Activated CD8-positive, alpha-beta memory T cell treated with anti-CD3 and anti-CD28 coated beads for 48 hours (primary cell): ENCODE data around the gene FLOT2.

Source experiments
- DNase-seq, 3 experiments: peaks; one replicate each; pipeline ENCODE4 v3.0.0-alpha.2; 2020; ENCODE audit warnings: low read depth in 2 of 3, low spot score in 2 of 3

Gene FLOT2

GRCh38 chr17:28875848-28876550, 21.5 kb downstream of the FLOT2 start:
- DNase-seq = no peak

- no peak for DNase-seq
Measured at GRCh38 chr17:28874750-28875149, 22.8 kb downstream of the FLOT2 start.

DNA sequence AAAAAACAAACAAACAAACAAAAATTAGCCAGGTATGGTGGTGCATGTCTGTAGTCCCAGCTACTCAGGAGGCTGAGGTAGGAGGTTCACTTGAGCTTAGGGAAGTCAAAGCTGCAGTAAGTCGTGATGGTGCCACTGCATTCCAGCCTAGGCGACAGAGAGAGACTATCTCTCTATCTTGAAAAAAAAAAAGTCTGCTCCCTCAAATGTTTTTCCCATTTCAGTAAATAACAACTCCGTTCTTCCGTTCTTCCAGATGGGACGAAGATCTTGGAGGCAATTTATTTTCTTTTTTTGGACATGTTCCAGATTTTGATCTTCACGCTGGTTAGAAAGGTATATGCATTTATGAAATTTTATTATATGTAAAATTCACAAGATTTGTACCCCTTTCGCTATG, 23.7 kb downstream of the FLOT2 start:
- DNase-seq = no peak

DNA sequence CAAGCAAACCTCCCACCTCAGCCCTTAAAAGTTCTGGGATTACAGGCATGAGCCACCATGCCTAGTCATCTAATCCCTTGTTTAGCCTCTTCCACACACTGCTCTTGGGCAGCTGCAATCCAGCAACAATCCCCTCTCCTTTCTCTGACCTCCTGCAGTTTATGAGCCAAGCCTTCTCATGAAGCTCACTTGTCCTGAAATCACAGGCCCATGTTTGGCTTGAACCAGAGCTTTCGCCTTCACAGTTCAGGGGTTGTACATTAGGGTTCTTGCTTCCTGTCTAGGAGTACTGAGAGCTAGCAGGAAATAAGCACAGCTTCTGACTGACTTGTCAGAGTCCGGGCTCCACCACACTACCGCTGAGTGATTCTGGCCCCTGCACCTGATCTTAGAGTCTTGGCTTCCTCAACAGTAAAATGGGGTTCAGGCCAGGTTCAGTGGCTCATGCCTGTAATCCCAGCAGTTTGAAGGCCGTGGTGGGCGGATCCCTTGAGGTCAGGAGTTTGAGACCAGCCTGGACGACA, 26.4 kb downstream of the FLOT2 start:
- no peak for DNase-seq

GRCh38 chr17:28867276-28867675, 30.3 kb downstream of the FLOT2 start:
- DNase-seq = no peak

GRCh38 chr17:28865946-28866752, 31.4 kb downstream of the FLOT2 start:
- no peak for DNase-seq

- DNase-seq = no peak
Measured at GRCh38 chr17:28864991-28865849, 32.3 kb downstream of the FLOT2 start.

- DNase-seq = no peak
Measured at GRCh38 chr17:28863953-28864352, 33.6 kb downstream of the FLOT2 start.

- DNase-seq = no peak
Measured at GRCh38 chr17:28862561-28862960, 35.0 kb downstream of the FLOT2 start.

DNA sequence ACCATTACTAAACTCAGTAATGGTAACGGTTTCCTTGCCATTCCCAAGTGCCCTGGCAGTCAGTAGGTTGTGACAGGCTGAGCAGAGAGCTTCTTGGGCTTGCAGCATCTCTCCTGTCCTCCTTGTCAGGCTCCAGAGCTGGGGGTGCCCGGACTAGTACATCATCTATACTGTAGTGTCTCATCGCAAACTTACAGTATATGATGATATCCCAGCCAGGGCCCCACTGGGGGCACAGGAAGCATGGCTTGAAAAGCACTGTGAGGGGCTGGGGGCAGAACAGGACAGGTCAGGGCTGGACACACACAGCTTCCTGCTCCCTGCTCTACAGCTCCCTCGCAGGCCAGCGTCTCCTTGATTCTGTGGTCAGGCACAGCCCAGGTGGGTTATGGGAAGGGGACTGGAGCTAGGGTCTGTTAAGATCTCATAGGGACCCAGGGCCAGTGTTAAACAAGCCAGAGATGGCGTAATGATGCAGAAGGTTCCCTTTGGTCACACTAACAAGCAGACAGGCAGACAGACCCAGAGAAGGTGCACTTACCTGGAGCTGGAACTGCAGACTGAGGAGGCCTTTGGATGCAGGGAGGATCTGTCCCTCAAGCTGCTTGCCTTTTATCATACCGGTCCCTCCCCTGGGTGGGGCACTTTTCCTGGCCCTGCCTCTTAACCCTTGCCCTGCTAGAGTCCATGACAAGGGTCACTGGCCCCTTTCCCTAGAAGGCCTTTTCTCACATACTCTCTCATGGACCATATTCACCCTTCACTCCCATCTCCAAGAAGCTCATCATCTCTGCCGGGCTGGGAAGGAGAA, 35.9 kb downstream of the FLOT2 start:
- no peak for DNase-seq

DNA sequence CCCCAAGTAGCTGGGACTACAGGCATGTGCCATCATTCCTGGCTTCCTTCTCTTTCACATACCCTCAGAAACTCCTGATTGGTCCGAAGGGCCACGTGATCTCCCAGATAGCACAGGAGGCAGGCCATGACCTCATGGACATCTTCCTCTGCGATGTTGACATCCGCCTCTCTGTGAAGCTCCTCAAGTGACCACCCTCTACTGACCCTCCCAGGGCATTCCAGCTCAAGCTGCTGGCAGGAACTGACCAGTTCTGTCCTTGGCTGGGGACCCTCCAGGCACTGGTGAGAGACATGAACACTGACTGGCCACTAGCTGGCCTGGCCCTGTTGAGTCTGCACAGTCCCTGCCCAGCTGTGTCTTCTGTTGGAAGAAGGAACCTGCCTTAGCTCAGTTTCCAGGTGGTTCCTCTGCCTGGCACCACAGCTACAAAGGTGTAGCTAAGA, 37.1 kb downstream of the FLOT2 start:
- no peak for DNase-seq

GRCh38 chr17:28858801-28859355, 38.7 kb downstream of the FLOT2 start:
- no peak for DNase-seq

GRCh38 chr17:28857905-28858800, 39.4 kb downstream of the FLOT2 start:
- no peak for DNase-seq

DNA sequence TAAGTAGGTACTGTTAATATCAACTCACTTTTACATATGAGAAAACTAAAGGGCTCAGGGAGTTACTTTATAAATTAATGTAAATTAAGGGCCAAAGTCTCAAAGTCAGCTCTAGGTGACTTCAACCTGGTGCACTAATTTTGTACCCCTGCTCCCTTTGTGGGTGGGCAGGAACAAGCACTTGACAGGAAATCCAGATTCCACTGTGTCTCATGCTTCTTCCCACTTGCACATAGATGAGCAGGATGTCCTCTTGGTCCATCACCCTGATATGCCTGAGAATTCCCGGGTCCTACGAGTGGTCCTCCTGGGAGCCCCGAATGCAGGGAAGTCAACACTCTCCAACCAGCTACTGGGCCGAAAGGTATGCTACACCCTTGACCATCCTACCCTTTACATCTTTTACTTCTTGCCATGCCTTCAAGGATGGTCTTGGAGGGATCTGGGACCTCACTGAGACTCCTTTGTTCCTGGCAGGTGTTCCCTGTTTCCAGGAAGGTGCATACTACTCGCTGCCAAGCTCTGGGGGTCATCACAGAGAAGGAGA, 41.4 kb downstream of the FLOT2 start:
- DNase-seq = no peak

- DNase-seq = no peak
Measured at GRCh38 chr17:28855336-28855679, 42.2 kb downstream of the FLOT2 start.

DNA sequence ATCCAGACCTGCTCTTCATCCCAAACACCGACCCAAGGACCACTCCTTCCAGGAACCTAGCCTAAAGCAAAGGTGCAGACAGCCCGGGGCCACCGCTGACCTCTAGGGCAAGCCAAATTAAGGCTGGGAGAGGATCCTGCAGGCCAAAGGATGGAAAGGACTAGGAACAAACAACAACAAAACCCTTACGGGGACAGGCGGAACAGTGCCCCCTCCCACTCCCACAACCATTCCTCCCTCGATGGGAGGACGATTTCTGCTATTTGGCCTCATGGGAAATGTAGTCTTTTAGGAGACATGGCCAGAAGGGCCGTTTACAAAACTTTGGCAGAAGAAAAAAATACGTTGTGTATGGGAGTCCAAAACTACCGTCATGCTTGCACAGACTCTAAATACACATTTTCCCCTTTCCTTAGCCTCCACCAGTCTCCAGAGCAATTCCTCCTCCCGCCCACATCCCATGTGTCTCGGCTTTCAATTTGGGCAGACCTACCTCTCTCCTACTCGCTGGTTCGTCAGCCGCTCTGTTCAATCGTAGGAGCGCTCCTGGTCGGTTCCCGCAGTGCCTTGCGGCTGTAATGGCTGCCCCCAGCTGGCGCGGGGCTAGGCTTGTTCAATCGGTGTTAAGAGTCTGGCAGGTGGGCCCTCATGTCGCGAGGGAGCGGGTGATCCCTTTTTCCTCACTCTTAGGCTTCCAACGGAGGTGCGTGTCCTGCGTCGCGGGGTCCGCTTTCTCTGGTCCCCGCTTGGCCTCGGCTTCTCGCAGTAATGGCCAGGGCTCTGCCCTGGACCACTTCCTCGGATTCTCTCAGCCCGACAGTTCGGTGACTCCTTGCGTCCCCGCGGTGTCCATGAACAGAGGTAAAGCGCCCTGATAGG, 42.8 kb downstream of the FLOT2 start, which contains the start of gene ERAL1:
TSS of gene ERAL1 (plus strand) at position 560 of the 879 bp plus-strand sequence. CDS start at position 579, 19 bp downstream.
- DNase-seq = peak; percentile 59 to 71 (median 62)

GRCh38 chr17:28853295-28853694, 44.2 kb downstream of the FLOT2 start:
- DNase-seq = no peak

- DNase-seq = no peak
Measured at GRCh38 chr17:28849281-28849680, 48.3 kb downstream of the FLOT2 start.
